ENCODE measurements around the gene COG7. TPM values are rescaled to one million over a fixed set of nuclear protein-coding genes. Genes with fewer than 3 reads are reported as not detected.

COG7 gene
- total RNA-seq, 1 donor from 2014 or later: 21.4 TPM

- Histone ChIP-seq H3K4me3 (no peak overlapping the region), H3K9me3 (no peaks in the 10 kb centered on the region), H3K4me1 (peaks cover 27% of the 10 kb centered on the region), H3K27me3 (no peaks in the 10 kb centered on the region), H3K27ac (peak overlapping the region; percentile 97), H3K36me3 (peaks cover 0 to 5% of the 10 kb centered on the region in 2 donors)
- DNase-seq (ENCODE audit: extremely low spot score in 2 of 2): no peak
- intact Hi-C loops (cut with DNase I): no loop called here
- TF ChIP-seq POLR2A (IDR thresholded peaks at IDR 0.05): no peak
- TF ChIP-seq POLR2AphosphoS5 (IDR thresholded peaks at IDR 0.05; ENCODE audit: insufficient read depth in 1 of 2, low read depth in 1 of 2): peak; percentile 10 to 60
Observed at GRCh38 chr16:23424292-23424958, 28.6 kb downstream of the COG7 start.

GRCh38 chr16:23423496-23424049, 29.4 kb downstream of the COG7 start:
- H3K27me3 ChIP-seq: no peaks in the 10 kb centered on the region
- H3K9me3 ChIP-seq: no peaks in the 10 kb centered on the region
- peaks cover 27% of the 10 kb centered on the region for H3K4me1 ChIP-seq
- H3K4me3 ChIP-seq: no peak overlapping the region
- H3K27ac ChIP-seq: peak overlapping the region; percentile 97
- DNase-seq (ENCODE audit: extremely low spot score in 2 of 2): peak in 1 of 2 donors; percentile 96
- H3K36me3 ChIP-seq: peaks cover 0 to 6% of the 10 kb centered on the region in 2 donors
- intact Hi-C loops (cut with DNase I): no loop called here
- TF ChIP-seq POLR2AphosphoS5 (IDR thresholded peaks at IDR 0.05; ENCODE audit: insufficient read depth in 1 of 2, low read depth in 1 of 2): peak; percentile 51 to 99
- TF ChIP-seq, protein P1, sequence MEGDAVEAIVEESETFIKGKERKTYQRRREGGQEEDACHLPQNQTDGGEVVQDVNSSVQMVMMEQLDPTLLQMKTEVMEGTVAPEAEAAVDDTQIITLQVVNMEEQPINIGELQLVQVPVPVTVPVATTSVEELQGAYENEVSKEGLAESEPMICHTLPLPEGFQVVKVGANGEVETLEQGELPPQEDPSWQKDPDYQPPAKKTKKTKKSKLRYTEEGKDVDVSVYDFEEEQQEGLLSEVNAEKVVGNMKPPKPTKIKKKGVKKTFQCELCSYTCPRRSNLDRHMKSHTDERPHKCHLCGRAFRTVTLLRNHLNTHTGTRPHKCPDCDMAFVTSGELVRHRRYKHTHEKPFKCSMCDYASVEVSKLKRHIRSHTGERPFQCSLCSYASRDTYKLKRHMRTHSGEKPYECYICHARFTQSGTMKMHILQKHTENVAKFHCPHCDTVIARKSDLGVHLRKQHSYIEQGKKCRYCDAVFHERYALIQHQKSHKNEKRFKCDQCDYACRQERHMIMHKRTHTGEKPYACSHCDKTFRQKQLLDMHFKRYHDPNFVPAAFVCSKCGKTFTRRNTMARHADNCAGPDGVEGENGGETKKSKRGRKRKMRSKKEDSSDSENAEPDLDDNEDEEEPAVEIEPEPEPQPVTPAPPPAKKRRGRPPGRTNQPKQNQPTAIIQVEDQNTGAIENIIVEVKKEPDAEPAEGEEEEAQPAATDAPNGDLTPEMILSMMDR (IDR thresholded peaks at IDR 0.05): no peak

DNA sequence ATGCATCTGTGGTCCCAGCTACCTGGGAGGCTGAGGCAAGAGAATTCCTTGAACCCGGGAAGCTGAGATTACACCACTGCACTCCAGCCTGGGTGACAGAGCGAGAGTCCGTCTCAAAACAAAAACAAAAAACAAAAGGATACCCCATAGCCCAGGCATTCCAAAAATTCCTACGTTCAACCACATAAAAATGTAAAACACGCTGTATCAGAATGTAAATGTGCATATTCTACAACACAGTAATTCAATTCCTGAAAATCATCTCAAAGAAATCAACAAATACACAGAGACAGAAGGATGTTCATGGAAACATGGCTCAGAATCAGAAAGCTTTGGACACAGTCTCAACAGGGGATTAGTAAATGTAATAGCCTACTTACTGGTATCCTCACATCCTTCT, 33.0 kb downstream of the COG7 start:
- Histone ChIP-seq H3K9me3 (no peaks in the 10 kb centered on the region), H3K4me3 (no peak overlapping the region), H3K27me3 (no peaks in the 10 kb centered on the region), H3K27ac (no peak overlapping the region), H3K4me1 (peaks cover 21% of the 10 kb centered on the region), H3K36me3 (peaks cover 0 to 32% of the 10 kb centered on the region in 2 donors)
- no peak for DNase-seq (ENCODE audit: extremely low spot score in 2 of 2)
- intact Hi-C loops (cut with DNase I): no loop called here
- no peak for TF ChIP-seq POLR2AphosphoS5 (IDR thresholded peaks at IDR 0.05; ENCODE audit: insufficient read depth in 1 of 2, low read depth in 1 of 2)
- no peak for TF ChIP-seq POLR2A (IDR thresholded peaks at IDR 0.05)
- TF ChIP-seq, protein P1 (IDR thresholded peaks at IDR 0.05): no peak

DNA sequence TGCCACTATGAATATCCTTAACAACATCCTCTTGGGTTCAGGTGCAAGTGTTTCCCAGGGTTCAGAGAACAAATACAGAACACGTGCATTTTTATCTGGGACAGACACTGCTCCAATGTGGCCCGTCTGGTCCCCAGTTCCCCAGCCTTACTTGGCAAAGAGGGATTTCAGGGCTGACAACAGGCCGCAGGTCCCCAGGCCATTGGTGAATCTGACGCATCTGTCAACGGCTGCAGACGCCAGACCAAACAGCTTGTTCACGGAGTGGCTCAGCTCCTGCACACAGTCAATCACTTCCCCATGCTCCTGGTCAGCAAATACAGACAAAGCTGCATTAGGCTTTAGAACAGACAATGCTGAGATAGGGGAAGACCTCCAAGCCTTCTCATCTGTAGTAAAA, 36.2 kb downstream of the COG7 start:
- peaks cover 0 to 64% of the 10 kb centered on the region in 2 donors for H3K36me3 ChIP-seq
- DNase-seq (ENCODE audit: extremely low spot score in 2 of 2): no peak
- intact Hi-C loops (cut with DNase I): no loop called here
- H3K9me3 ChIP-seq: no peaks in the 10 kb centered on the region
- no peak overlapping the region for H3K4me3 ChIP-seq
- no peaks in the 10 kb centered on the region for H3K4me1 ChIP-seq
- H3K27ac ChIP-seq: no peak overlapping the region
- H3K27me3 ChIP-seq: no peaks in the 10 kb centered on the region
- no peak for TF ChIP-seq POLR2A (IDR thresholded peaks at IDR 0.05)
- TF ChIP-seq, protein P1 (IDR thresholded peaks at IDR 0.05): no peak
- no peak for TF ChIP-seq POLR2AphosphoS5 (IDR thresholded peaks at IDR 0.05; ENCODE audit: insufficient read depth in 1 of 2, low read depth in 1 of 2)

- Histone ChIP-seq H3K27ac (no peak overlapping the region), H3K4me3 (no peak overlapping the region), H3K9me3 (no peaks in the 10 kb centered on the region), H3K36me3 (peaks cover 0 to 64% of the 10 kb centered on the region in 2 donors), H3K27me3 (no peaks in the 10 kb centered on the region), H3K4me1 (peaks cover under 1% of the 10 kb centered on the region)
- TF ChIP-seq, protein P1 (IDR thresholded peaks at IDR 0.05): no peak
- no peak for TF ChIP-seq POLR2AphosphoS5 (IDR thresholded peaks at IDR 0.05; ENCODE audit: insufficient read depth in 1 of 2, low read depth in 1 of 2)
- TF ChIP-seq POLR2A (IDR thresholded peaks at IDR 0.05): no peak
- intact Hi-C loops (cut with DNase I): no loop called here
- no peak for DNase-seq (ENCODE audit: extremely low spot score in 2 of 2)
Observed at GRCh38 chr16:23414731-23415130, 38.3 kb downstream of the COG7 start.

Measured in vagina (tissue), 2 donors.